ENCODE results near the gene SORBS1.

The SORBS1 gene

GRCh38 chr10:95288303-95288702 is 272.9 kb downstream of the SORBS1 start:
- Histone ChIP-seq H3K4me1 (ENCODE audit: control insufficient read depth, insufficient read depth, low read length, poor library complexity, severe bottlenecking) (peaks cover 18% of the 10 kb centered on the region), H3K9me3 (ENCODE audit: control insufficient read depth, low read length) (no peaks in the 10 kb centered on the region), H3K4me3 (ENCODE audit: extremely low read depth, insufficient read depth, low read length, poor library complexity, severe bottlenecking) (peak overlapping the region; percentile 75), H3K27ac (ENCODE audit: low read depth, low read length, severe bottlenecking) (no peak overlapping the region), H3K36me3 (ENCODE audit: control insufficient read depth, insufficient read depth, low read length) (peaks cover 14% of the 10 kb centered on the region)
- 71 to 83% methylated on average over 1 of the region's 1 CpG for WGBS, 2 experiments (ENCODE audit: insufficient coverage in 2 of 2)

- WGBS, 2 experiments (ENCODE audit: insufficient coverage in 2 of 2) = 87% methylated on average over 3 of the region's 3 CpGs
These were observed 273.9 kb downstream of the SORBS1 start for GRCh38 chr10:95287281-95287680.

GRCh38 chr10:95286707-95287106 is 274.5 kb downstream of the SORBS1 start:
- Histone ChIP-seq H3K9me3 (ENCODE audit: control insufficient read depth, low read length) (no peaks in the 10 kb centered on the region), H3K27ac (ENCODE audit: low read depth, low read length, severe bottlenecking) (no peak overlapping the region), H3K4me1 (ENCODE audit: control insufficient read depth, insufficient read depth, low read length, poor library complexity, severe bottlenecking) (peaks cover 22% of the 10 kb centered on the region), H3K4me3 (ENCODE audit: extremely low read depth, insufficient read depth, low read length, poor library complexity, severe bottlenecking) (no peak overlapping the region), H3K36me3 (ENCODE audit: control insufficient read depth, insufficient read depth, low read length) (peaks cover 14% of the 10 kb centered on the region)
- WGBS, 2 experiments (ENCODE audit: insufficient coverage in 2 of 2) = 40% methylated on average over 1 of the region's 1 CpG; no CpG with 5 or more reads in 1 of the 2 experiments

More at GRCh38 chr10:95287281-95287680, 273.9 kb downstream of the SORBS1 start:
- Histone ChIP-seq H3K4me3 (ENCODE audit: extremely low read depth, insufficient read depth, low read length, poor library complexity, severe bottlenecking) (no peak overlapping the region), H3K27ac (ENCODE audit: low read depth, low read length, severe bottlenecking) (no peak overlapping the region), H3K9me3 (ENCODE audit: control insufficient read depth, low read length) (no peaks in the 10 kb centered on the region), H3K36me3 (ENCODE audit: control insufficient read depth, insufficient read depth, low read length) (peaks cover 14% of the 10 kb centered on the region), H3K4me1 (ENCODE audit: control insufficient read depth, insufficient read depth, low read length, poor library complexity, severe bottlenecking) (peaks cover 18% of the 10 kb centered on the region)

- no peaks in the 10 kb centered on the region for H3K9me3 ChIP-seq (ENCODE audit: control insufficient read depth, low read length)
- no CpG with 5 or more reads among the region's 2 CpGs for WGBS, 2 experiments (ENCODE audit: insufficient coverage in 2 of 2)
- H3K36me3 ChIP-seq (ENCODE audit: control insufficient read depth, insufficient read depth, low read length) = peaks cover 14% of the 10 kb centered on the region
- H3K27ac ChIP-seq (ENCODE audit: low read depth, low read length, severe bottlenecking) = no peak overlapping the region
- H3K4me3 ChIP-seq (ENCODE audit: extremely low read depth, insufficient read depth, low read length, poor library complexity, severe bottlenecking) = no peak overlapping the region
- peaks cover 30% of the 10 kb centered on the region for H3K4me1 ChIP-seq (ENCODE audit: control insufficient read depth, insufficient read depth, low read length, poor library complexity, severe bottlenecking)
These were observed 275.6 kb downstream of the SORBS1 start for GRCh38 chr10:95285556-95285955.

- no peak overlapping the region for H3K27ac ChIP-seq (ENCODE audit: low read depth, low read length, severe bottlenecking)
- 100% methylated on average over 3 of the region's 3 CpGs for WGBS, 2 experiments (ENCODE audit: insufficient coverage in 2 of 2)
- peaks cover 35% of the 10 kb centered on the region for H3K4me1 ChIP-seq (ENCODE audit: control insufficient read depth, insufficient read depth, low read length, poor library complexity, severe bottlenecking)
- H3K9me3 ChIP-seq (ENCODE audit: control insufficient read depth, low read length) = no peaks in the 10 kb centered on the region
- H3K36me3 ChIP-seq (ENCODE audit: control insufficient read depth, insufficient read depth, low read length) = peaks cover 14% of the 10 kb centered on the region
- H3K4me3 ChIP-seq (ENCODE audit: extremely low read depth, insufficient read depth, low read length, poor library complexity, severe bottlenecking) = no peak overlapping the region
These were observed 276.4 kb downstream of the SORBS1 start for GRCh38 chr10:95284807-95285206.

GRCh38 chr10:95282107-95282506 is 279.1 kb downstream of the SORBS1 start:
- no peak overlapping the region for H3K27ac ChIP-seq (ENCODE audit: low read depth, low read length, severe bottlenecking)
- no peak overlapping the region for H3K4me3 ChIP-seq (ENCODE audit: extremely low read depth, insufficient read depth, low read length, poor library complexity, severe bottlenecking)
- H3K36me3 ChIP-seq (ENCODE audit: control insufficient read depth, insufficient read depth, low read length) = peaks cover 5% of the 10 kb centered on the region
- H3K9me3 ChIP-seq (ENCODE audit: control insufficient read depth, low read length) = no peaks in the 10 kb centered on the region
- WGBS, 2 experiments (ENCODE audit: insufficient coverage in 2 of 2) = 97% methylated on average over 3 of the region's 3 CpGs
- peaks cover 40% of the 10 kb centered on the region for H3K4me1 ChIP-seq (ENCODE audit: control insufficient read depth, insufficient read depth, low read length, poor library complexity, severe bottlenecking)

GRCh38 chr10:95281206-95281605 is 280.0 kb downstream of the SORBS1 start:
- no peaks in the 10 kb centered on the region for H3K9me3 ChIP-seq (ENCODE audit: control insufficient read depth, low read length)
- no peak overlapping the region for H3K4me3 ChIP-seq (ENCODE audit: extremely low read depth, insufficient read depth, low read length, poor library complexity, severe bottlenecking)
- H3K27ac ChIP-seq (ENCODE audit: low read depth, low read length, severe bottlenecking) = no peak overlapping the region
- H3K36me3 ChIP-seq (ENCODE audit: control insufficient read depth, insufficient read depth, low read length) = no peaks in the 10 kb centered on the region
- H3K4me1 ChIP-seq (ENCODE audit: control insufficient read depth, insufficient read depth, low read length, poor library complexity, severe bottlenecking) = peaks cover 36% of the 10 kb centered on the region
- 100% methylated on average over 1 of the region's 2 CpGs for WGBS, 2 experiments (ENCODE audit: insufficient coverage in 2 of 2)

GRCh38 chr10:95280637-95281036 is 280.5 kb downstream of the SORBS1 start:
- no peaks in the 10 kb centered on the region for H3K9me3 ChIP-seq (ENCODE audit: control insufficient read depth, low read length)
- peaks cover under 1% of the 10 kb centered on the region for H3K36me3 ChIP-seq (ENCODE audit: control insufficient read depth, insufficient read depth, low read length)
- H3K4me3 ChIP-seq (ENCODE audit: extremely low read depth, insufficient read depth, low read length, poor library complexity, severe bottlenecking) = no peak overlapping the region
- H3K4me1 ChIP-seq (ENCODE audit: control insufficient read depth, insufficient read depth, low read length, poor library complexity, severe bottlenecking) = peaks cover 36% of the 10 kb centered on the region
- no peak overlapping the region for H3K27ac ChIP-seq (ENCODE audit: low read depth, low read length, severe bottlenecking)
- 80% methylated on average over 1 of the region's 2 CpGs; no CpG with 5 or more reads in 1 of the 2 experiments for WGBS, 2 experiments (ENCODE audit: insufficient coverage in 2 of 2)

- no peak overlapping the region for H3K4me3 ChIP-seq (ENCODE audit: extremely low read depth, insufficient read depth, low read length, poor library complexity, severe bottlenecking)
- no peak overlapping the region for H3K27ac ChIP-seq (ENCODE audit: low read depth, low read length, severe bottlenecking)
- H3K9me3 ChIP-seq (ENCODE audit: control insufficient read depth, low read length) = no peaks in the 10 kb centered on the region
- peaks cover 11% of the 10 kb centered on the region for H3K36me3 ChIP-seq (ENCODE audit: control insufficient read depth, insufficient read depth, low read length)
- WGBS, 2 experiments (ENCODE audit: insufficient coverage in 2 of 2) = 85 to 97% methylated on average over 3 of the region's 4 CpGs
- peaks cover 42% of the 10 kb centered on the region for H3K4me1 ChIP-seq (ENCODE audit: control insufficient read depth, insufficient read depth, low read length, poor library complexity, severe bottlenecking)
These were observed 281.9 kb downstream of the SORBS1 start for GRCh38 chr10:95279042-95279820.

- Histone ChIP-seq H3K9me3 (ENCODE audit: control insufficient read depth, low read length) (no peaks in the 10 kb centered on the region), H3K27ac (ENCODE audit: low read depth, low read length, severe bottlenecking) (no peak overlapping the region), H3K36me3 (ENCODE audit: control insufficient read depth, insufficient read depth, low read length) (peaks cover 11% of the 10 kb centered on the region), H3K4me3 (ENCODE audit: extremely low read depth, insufficient read depth, low read length, poor library complexity, severe bottlenecking) (no peak overlapping the region), H3K4me1 (ENCODE audit: control insufficient read depth, insufficient read depth, low read length, poor library complexity, severe bottlenecking) (peaks cover 51% of the 10 kb centered on the region)
- WGBS, 2 experiments (ENCODE audit: insufficient coverage in 2 of 2) = 82 to 88% methylated on average over 6 of the region's 6 CpGs
These were observed 282.8 kb downstream of the SORBS1 start for GRCh38 chr10:95278061-95278988.
